Measurements from ENCODE around the gene PCP4. TPM values are rescaled to one million over a fixed set of nuclear protein-coding genes. Genes with fewer than 3 reads are reported as not detected.

PCP4 gene
- total and polyA plus RNA-seq, 3 donors from 2014 or later = 0.74 to 15.4 (median 0.94) TPM

DNA sequence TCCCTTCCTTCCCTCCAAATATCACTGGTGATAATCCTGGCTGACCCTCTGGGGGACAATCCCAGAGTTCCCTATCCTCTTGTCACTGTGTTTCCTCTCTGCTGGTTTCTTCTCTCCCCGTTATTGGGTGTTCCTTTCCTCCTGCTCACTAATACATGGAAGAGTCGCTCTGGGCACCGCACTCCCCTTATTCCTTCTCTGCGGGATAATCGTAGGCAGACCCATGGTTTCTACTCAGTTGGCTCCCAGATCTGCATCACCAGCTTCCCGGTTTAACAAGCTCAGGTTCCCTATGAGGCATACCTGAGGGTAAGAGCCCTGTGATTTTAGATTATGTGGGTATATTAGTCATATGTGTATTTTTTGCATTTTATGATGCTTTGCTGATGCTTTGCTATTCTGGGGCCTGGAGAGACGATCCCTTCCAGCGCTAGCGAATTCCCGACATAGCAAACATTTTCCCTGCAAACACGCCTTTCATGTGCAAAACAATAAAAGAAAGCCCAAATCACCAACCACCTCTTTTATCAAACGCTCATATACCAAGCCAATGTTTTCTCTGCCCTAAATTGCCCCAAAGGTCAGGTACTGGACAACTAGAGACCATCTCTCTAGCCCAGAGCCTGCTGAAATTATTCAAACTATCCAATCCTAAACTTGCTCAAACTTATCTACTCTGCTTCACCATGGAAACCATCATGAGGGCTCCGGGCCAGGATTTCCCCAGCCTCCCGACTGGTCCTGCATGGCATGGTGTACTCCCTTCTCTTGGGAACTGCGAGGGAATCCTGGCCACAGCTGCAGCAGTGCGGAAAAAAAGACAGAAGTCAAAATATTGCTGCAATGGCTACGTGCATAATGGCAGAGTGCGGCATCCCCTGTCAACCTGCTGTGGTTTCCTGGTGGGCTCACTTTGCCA is 84.2 kb downstream of the PCP4 start:
- TF ChIP-seq, protein P1, sequence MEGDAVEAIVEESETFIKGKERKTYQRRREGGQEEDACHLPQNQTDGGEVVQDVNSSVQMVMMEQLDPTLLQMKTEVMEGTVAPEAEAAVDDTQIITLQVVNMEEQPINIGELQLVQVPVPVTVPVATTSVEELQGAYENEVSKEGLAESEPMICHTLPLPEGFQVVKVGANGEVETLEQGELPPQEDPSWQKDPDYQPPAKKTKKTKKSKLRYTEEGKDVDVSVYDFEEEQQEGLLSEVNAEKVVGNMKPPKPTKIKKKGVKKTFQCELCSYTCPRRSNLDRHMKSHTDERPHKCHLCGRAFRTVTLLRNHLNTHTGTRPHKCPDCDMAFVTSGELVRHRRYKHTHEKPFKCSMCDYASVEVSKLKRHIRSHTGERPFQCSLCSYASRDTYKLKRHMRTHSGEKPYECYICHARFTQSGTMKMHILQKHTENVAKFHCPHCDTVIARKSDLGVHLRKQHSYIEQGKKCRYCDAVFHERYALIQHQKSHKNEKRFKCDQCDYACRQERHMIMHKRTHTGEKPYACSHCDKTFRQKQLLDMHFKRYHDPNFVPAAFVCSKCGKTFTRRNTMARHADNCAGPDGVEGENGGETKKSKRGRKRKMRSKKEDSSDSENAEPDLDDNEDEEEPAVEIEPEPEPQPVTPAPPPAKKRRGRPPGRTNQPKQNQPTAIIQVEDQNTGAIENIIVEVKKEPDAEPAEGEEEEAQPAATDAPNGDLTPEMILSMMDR (IDR thresholded peaks at IDR 0.05) = no peak
- no peak for TF ChIP-seq POLR2A (IDR thresholded peaks at IDR 0.05)
- H3K36me3 ChIP-seq (ENCODE audit: low read depth, missing control alignments) = no peaks in the 10 kb centered on the region
- no peak overlapping the region for H3K4me3 ChIP-seq
- no peak overlapping the region for H3K27ac ChIP-seq
- no peaks in the 10 kb centered on the region for H3K4me1 ChIP-seq
- intact Hi-C loops (cut with DNase I; ENCODE audit: low total_unique reads) = no loop called here
- no peaks in the 10 kb centered on the region for H3K27me3 ChIP-seq
- DNase-seq = no peak
- 61 to 65% methylated on average over 18 of the region's 18 CpGs for WGBS, 2 donors
- H3K9me3 ChIP-seq = no peaks in the 10 kb centered on the region

DNA sequence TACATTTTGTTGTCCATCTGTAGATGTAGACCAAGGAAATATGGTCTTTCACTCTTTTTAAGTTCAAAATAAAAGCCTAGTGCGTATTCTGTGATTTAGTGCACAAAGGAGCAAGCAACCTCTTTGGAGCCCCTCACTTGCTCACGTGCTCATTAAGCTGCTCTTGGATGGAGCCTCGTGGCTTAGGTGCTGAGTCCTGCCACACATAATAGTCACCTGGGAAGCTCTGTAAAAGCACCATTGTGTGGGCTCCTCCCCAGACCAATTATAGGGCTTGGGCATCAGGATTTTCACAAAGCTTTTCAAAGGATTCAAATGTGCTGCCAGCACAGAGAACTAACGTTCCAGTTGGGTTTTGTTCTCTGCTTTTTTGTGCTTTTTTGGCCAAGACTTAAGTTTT is 85.0 kb downstream of the PCP4 start:
- intact Hi-C loops (cut with DNase I; ENCODE audit: low total_unique reads) = no loop called here
- TF ChIP-seq POLR2A (IDR thresholded peaks at IDR 0.05) = no peak
- TF ChIP-seq, protein P1 (IDR thresholded peaks at IDR 0.05) = no peak
- Histone ChIP-seq H3K9me3 (no peaks in the 10 kb centered on the region), H3K4me1 (no peaks in the 10 kb centered on the region), H3K27ac (no peak overlapping the region), H3K4me3 (no peak overlapping the region), H3K27me3 (no peaks in the 10 kb centered on the region), H3K36me3 (ENCODE audit: low read depth, missing control alignments) (no peaks in the 10 kb centered on the region)
- no peak for DNase-seq
- WGBS, 2 donors = 63 to 65% methylated on average over 4 of the region's 4 CpGs

DNA sequence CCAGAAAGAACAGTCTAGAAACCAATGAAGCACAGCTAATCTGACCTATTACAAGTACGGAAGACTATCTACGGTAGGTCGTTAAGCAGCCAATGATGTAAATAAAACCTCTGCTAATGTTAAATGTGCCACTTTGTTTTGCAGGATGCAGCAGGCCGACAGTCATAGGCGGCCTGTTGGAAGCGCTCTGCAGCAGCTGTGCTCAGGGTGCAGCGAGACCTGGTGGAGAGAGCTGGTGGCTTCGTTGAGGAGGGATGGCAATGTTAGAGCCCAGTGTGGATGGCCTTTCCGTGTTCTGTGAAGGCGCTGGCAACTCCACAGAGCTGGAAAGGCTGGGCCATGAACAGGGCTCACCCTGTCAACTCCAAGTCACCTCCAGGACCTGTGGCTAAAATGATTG is 87.3 kb downstream of the PCP4 start:
- 86 to 89% methylated on average over 10 of the region's 10 CpGs for whole genome bisulfite sequencing, 2 donors
- Histone ChIP-seq H3K4me1 (no peaks in the 10 kb centered on the region), H3K4me3 (no peak overlapping the region), H3K36me3 (ENCODE audit: low read depth, missing control alignments) (no peaks in the 10 kb centered on the region), H3K9me3 (no peaks in the 10 kb centered on the region), H3K27me3 (no peaks in the 10 kb centered on the region), H3K27ac (no peak overlapping the region)
- TF ChIP-seq POLR2A (IDR thresholded peaks at IDR 0.05) = no peak
- TF ChIP-seq, protein P1 (IDR thresholded peaks at IDR 0.05) = no peak
- DNase-seq = no peak
- intact Hi-C loops (cut with DNase I; ENCODE audit: low total_unique reads) = no loop called here

DNA sequence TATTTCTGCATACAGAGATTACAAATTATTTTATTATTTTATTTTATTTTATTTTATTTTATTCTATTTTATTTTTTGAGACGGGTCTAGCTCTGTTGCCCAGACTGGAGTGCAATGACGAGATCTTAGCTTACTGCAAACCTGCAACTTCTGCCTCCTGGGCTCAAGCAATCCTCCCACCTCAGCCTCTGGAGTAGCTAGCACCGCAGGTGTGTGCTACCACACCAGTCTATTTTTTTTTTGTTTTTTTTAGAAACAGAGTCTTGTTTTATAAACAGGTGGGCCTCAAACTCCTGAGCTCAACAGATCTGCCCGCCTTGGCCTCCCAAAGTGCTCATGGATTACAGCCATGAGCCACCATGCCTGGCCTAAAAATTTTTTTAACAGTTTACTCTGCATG is 88.1 kb downstream of the PCP4 start:
- no peaks in the 10 kb centered on the region for H3K4me1 ChIP-seq
- intact Hi-C loops (cut with DNase I; ENCODE audit: low total_unique reads) = no loop called here
- DNase-seq = no peak
- 89 to 92% methylated on average over 4 of the region's 4 CpGs for WGBS, 2 donors
- no peak for TF ChIP-seq POLR2A (IDR thresholded peaks at IDR 0.05)
- TF ChIP-seq, protein P1 (IDR thresholded peaks at IDR 0.05) = no peak
- H3K27ac ChIP-seq = no peak overlapping the region
- H3K36me3 ChIP-seq (ENCODE audit: low read depth, missing control alignments) = no peaks in the 10 kb centered on the region
- no peak overlapping the region for H3K4me3 ChIP-seq
- H3K9me3 ChIP-seq = no peaks in the 10 kb centered on the region
- H3K27me3 ChIP-seq = no peaks in the 10 kb centered on the region

DNA sequence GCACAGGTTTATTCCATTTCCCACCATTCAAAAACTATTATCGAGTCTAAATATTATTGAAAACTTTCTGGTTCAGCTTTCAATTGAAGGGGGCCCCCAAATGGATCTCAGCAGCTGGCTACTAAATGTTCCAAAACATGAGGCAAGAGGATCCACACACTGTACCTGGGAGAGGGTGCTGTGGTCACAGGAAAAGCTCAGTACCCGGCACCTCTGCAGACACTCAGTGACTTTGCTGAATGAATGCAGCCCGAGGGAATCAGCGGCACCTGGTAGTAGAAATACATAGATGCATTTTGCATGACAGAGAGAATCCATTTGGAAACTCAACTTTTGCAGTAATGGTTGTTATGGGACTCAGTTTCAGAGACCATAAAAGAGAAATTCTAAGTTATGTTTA is 89.3 kb downstream of the PCP4 start:
- Histone ChIP-seq H3K27ac (no peak overlapping the region), H3K4me3 (no peak overlapping the region), H3K27me3 (no peaks in the 10 kb centered on the region), H3K9me3 (no peaks in the 10 kb centered on the region), H3K36me3 (ENCODE audit: low read depth, missing control alignments) (no peaks in the 10 kb centered on the region), H3K4me1 (no peaks in the 10 kb centered on the region)
- intact Hi-C loops (cut with DNase I; ENCODE audit: low total_unique reads) = no loop called here
- 90 to 93% methylated on average over 4 of the region's 4 CpGs for WGBS, 2 donors
- DNase-seq = no peak
- no peak for TF ChIP-seq POLR2A (IDR thresholded peaks at IDR 0.05)
- TF ChIP-seq, protein P1 (IDR thresholded peaks at IDR 0.05) = no peak
